ENCODE data around the gene GSTO2. TPM values are rescaled to one million over a fixed set of nuclear protein-coding genes. Genes with fewer than 3 reads are reported as not detected.

GSTO2 gene
- total RNA-seq, 4 donors from 2014 or later: 0.71 to 2.3 (median 1.4) TPM; not detected in 1

- intact Hi-C loops (cut with DNase I; ENCODE audit: low total_unique reads) (loop anchor here (2.0 kb wide), 1 partner anchor 34 kb away; the partner anchor contains the start of gene ITPRIP), in situ Hi-C loops (cut with MboI; ENCODE audit: low sequenced_read_pairs in 4 of 4) (loop anchor here in 2 of 4 donors (5.0 kb wide), 1 partner anchor 43 kb away; no protein-coding TSS in a partner anchor)
- Histone ChIP-seq H3K36me3 (no peaks in the 10 kb centered on the region), H3K27ac (peak overlapping the region; percentile 72 to 75 (median 74)), H3K27me3 (no peaks in the 10 kb centered on the region), H3K4me3 (no peak overlapping the region), H3K9me3 (no peaks in the 10 kb centered on the region), H3K4me1 (peaks cover 55 to 65% of the 10 kb centered on the region in 2 donors)
- TF ChIP-seq POLR2A (IDR thresholded peaks at IDR 0.05) (no peak), CTCF (IDR thresholded peaks at IDR 0.05 in 4 of 5, conservative IDR thresholded peaks at IDR 0.05 in 1 of 5) (no peak)
- ATAC-seq (no peak), DNase-seq (no peak)
Observed at GRCh38 chr10:104304356-104304745, 35.4 kb downstream of the GSTO2 start.

GRCh38 chr10:104304927-104305326 is 35.9 kb downstream of the GSTO2 start:
- no peaks in the 10 kb centered on the region for H3K9me3 ChIP-seq
- no peak for TF ChIP-seq POLR2A (IDR thresholded peaks at IDR 0.05)
- TF ChIP-seq CTCF (IDR thresholded peaks at IDR 0.05 in 4 of 5, conservative IDR thresholded peaks at IDR 0.05 in 1 of 5): no peak
- no peaks in the 10 kb centered on the region for H3K27me3 ChIP-seq
- H3K36me3 ChIP-seq: no peaks in the 10 kb centered on the region
- peak overlapping the region; percentile 72 to 75 (median 74) for H3K27ac ChIP-seq
- in situ Hi-C loops (cut with MboI; ENCODE audit: low sequenced_read_pairs in 4 of 4): loop anchor here in 2 of 4 donors (5.0 kb wide), 1 partner anchor 42 kb away; no protein-coding TSS in a partner anchor
- DNase-seq (no peak), ATAC-seq (peak; percentile 44 to 45)
- no peak overlapping the region for H3K4me3 ChIP-seq
- intact Hi-C loops (cut with DNase I; ENCODE audit: low total_unique reads): loop anchor here (1.0 to 2.0 kb wide), 2 partner anchors 34 to 45 kb away; partner anchors contain the start of gene ITPRIP
- peaks cover 53 to 64% of the 10 kb centered on the region in 2 donors for H3K4me1 ChIP-seq

GRCh38 chr10:104306897-104307296 is 37.9 kb downstream of the GSTO2 start:
- ATAC-seq: no peak
- Histone ChIP-seq H3K4me1 (peaks cover 50 to 69% of the 10 kb centered on the region in 2 donors), H3K27ac (peak overlapping the region in 1 of 4 donors; percentile 87), H3K9me3 (no peaks in the 10 kb centered on the region), H3K27me3 (no peaks in the 10 kb centered on the region), H3K36me3 (no peaks in the 10 kb centered on the region), H3K4me3 (no peak overlapping the region)
- DNase-seq: no peak
- intact Hi-C loops (cut with DNase I; ENCODE audit: low total_unique reads): no loop called here
- in situ Hi-C loops (cut with MboI; ENCODE audit: low sequenced_read_pairs in 4 of 4): no loop called here
- TF ChIP-seq POLR2A (IDR thresholded peaks at IDR 0.05) (no peak), CTCF (IDR thresholded peaks at IDR 0.05 in 4 of 5, conservative IDR thresholded peaks at IDR 0.05 in 1 of 5) (no peak)

- no peak for ATAC-seq
- Histone ChIP-seq H3K27me3 (no peaks in the 10 kb centered on the region), H3K27ac (peak overlapping the region; percentile 11 to 87 (median 50)), H3K36me3 (peaks cover 0 to 8% of the 10 kb centered on the region in 2 donors), H3K4me1 (peaks cover 57 to 70% of the 10 kb centered on the region in 2 donors), H3K4me3 (no peak overlapping the region), H3K9me3 (no peaks in the 10 kb centered on the region)
- intact Hi-C loops (cut with DNase I; ENCODE audit: low total_unique reads) (no loop called here), in situ Hi-C loops (cut with MboI; ENCODE audit: low sequenced_read_pairs in 4 of 4) (no loop called here)
- no peak for DNase-seq
- no peak for TF ChIP-seq POLR2A (IDR thresholded peaks at IDR 0.05)
- no peak for TF ChIP-seq CTCF (IDR thresholded peaks at IDR 0.05 in 4 of 5, conservative IDR thresholded peaks at IDR 0.05 in 1 of 5)
Observed at GRCh38 chr10:104307576-104308438, 38.8 kb downstream of the GSTO2 start.

Measured in gastrocnemius medialis (tissue), 4 donors.